ENCODE results near the gene AP4B1.

GRCh38 chr1:113890816-113891215 is 13.8 kb downstream of the AP4B1 start:
- no peak for TF ChIP-seq EZH2 (IDR thresholded peaks at IDR 0.05; ENCODE audit: borderline replicate concordance, low read length)
- no peak for TF ChIP-seq CTCF (conservative IDR thresholded peaks at IDR 0.05 in 1 of 2, IDR thresholded peaks at IDR 0.05 in 1 of 2; ENCODE audit: extremely low read depth in 1 of 2, insufficient read depth in 1 of 2, low read depth in 1 of 2, low read length in 2 of 2)

All from mammary epithelial cell (primary cell).